Stimulated activated CD4-positive, alpha-beta T cell treated with anti-CD3 and anti-CD28 coated beads, Interleukin-15, amount 100 ng/mL, for 48 hours (primary cell): ENCODE data around the gene MMP13.

Source experiments
- DNase-seq, 2 donors: peaks; one replicate each; pipeline ENCODE4 v3.0.0-alpha.2; 2020; ENCODE audit warnings: low read depth in 2 of 2

Gene MMP13

DNA sequence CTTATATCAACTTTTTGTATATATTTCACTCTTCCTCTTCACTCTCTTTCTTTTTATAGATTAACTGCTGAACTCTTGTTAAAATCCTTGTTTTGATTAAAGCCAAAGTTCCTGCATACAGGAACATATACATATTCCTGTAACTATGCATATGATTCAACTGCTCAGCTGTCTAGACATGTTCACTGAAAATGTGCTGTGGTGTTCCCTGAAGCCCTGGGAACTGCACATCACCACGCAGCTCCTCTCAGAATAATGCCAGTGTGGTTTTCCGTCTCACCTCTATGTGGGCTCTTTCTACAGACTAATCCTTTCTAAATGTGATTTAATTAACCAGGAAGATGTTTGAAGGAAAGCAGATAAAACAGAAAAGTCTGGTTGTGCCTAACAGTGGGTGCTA is 55.2 kb downstream of the MMP13 start:
- DNase-seq, result no peak
